HG03135 (cell line): ENCODE data around the gene GRK3.
"Not testable (repeated sequence)": the region's sequence is repeated elsewhere in the genome, so short reads cannot be mapped to it uniquely, and the experiment has no call there.

Experiments
- ATAC-seq: cut with Tn5 transposase; IDR thresholded peaks from one replicate; pipeline ENCODE4 v1.9.1; 2021; ENCODE audit warnings: mild to moderate bottlenecking, moderate library complexity; ENCODE audit not compliant: unreplicated experiment

Gene GRK3

GRCh38 chr22:25570486-25570885, 6.0 kb downstream of the GRK3 start:
- ATAC-seq, result no peak

- ATAC-seq, result not testable (repeated sequence)
These were observed 7.7 kb downstream of the GRK3 start for GRCh38 chr22:25571969-25572707.

- peak; percentile 61 for ATAC-seq
These were observed 8.3 kb downstream of the GRK3 start for GRCh38 chr22:25572708-25573171.

GRCh38 chr22:25573841-25574240, 9.4 kb downstream of the GRK3 start:
- no peak for ATAC-seq

- ATAC-seq, result no peak
These were observed 10.3 kb downstream of the GRK3 start for GRCh38 chr22:25574736-25575135.

- ATAC-seq, result not testable (repeated sequence)
These were observed 11.4 kb downstream of the GRK3 start for GRCh38 chr22:25575674-25576392.

- not testable (repeated sequence) for ATAC-seq
These were observed 17.0 kb downstream of the GRK3 start for GRCh38 chr22:25581452-25581851.

- ATAC-seq, result no peak
These were observed 18.5 kb downstream of the GRK3 start for GRCh38 chr22:25582946-25583345.

GRCh38 chr22:25584993-25585392, 20.5 kb downstream of the GRK3 start:
- not testable (repeated sequence) for ATAC-seq

GRCh38 chr22:25589664-25590063, 25.2 kb downstream of the GRK3 start:
- not testable (repeated sequence) for ATAC-seq

- ATAC-seq, result not testable (repeated sequence)
These were observed 28.8 kb downstream of the GRK3 start for GRCh38 chr22:25593323-25593722.

- ATAC-seq, result no peak
These were observed 34.1 kb downstream of the GRK3 start for GRCh38 chr22:25598609-25599008.

- ATAC-seq, result no peak
These were observed 38.0 kb downstream of the GRK3 start for GRCh38 chr22:25602445-25602844.

GRCh38 chr22:25602916-25603315, 38.4 kb downstream of the GRK3 start:
- no peak for ATAC-seq

- ATAC-seq, result not testable (repeated sequence)
These were observed 40.7 kb downstream of the GRK3 start for GRCh38 chr22:25605146-25605545.

- not testable (repeated sequence) for ATAC-seq
These were observed 41.1 kb downstream of the GRK3 start for GRCh38 chr22:25605565-25605964.

GRCh38 chr22:25611284-25611683, 46.8 kb downstream of the GRK3 start:
- not testable (repeated sequence) for ATAC-seq

GRCh38 chr22:25613131-25613530, 48.7 kb downstream of the GRK3 start:
- ATAC-seq, result not testable (repeated sequence)

- ATAC-seq, result not testable (repeated sequence)
These were observed 49.1 kb downstream of the GRK3 start for GRCh38 chr22:25613558-25613957.

GRCh38 chr22:25614791-25615190, 50.3 kb downstream of the GRK3 start:
- ATAC-seq, result not testable (repeated sequence)

- no peak for ATAC-seq
These were observed 57.5 kb downstream of the GRK3 start for GRCh38 chr22:25621986-25622385.

- peak; percentile 59 for ATAC-seq
These were observed 58.8 kb downstream of the GRK3 start for GRCh38 chr22:25623310-25623734.
